ENCODE measurements around the gene KATNAL2. TPM values are rescaled to one million over a fixed set of nuclear protein-coding genes. Genes with fewer than 3 reads are reported as not detected.

The KATNAL2 gene
- total and polyA plus RNA-seq, 11 donors: 0.91 to 5.5 (median 2.0) TPM

- intact Hi-C loops (cut with DNase I): no loop called here
- Histone ChIP-seq H3K9me3 (no peaks in the 10 kb centered on the region), H3K4me1 (no peaks in the 10 kb centered on the region), H3K36me3 (peaks cover 0 to 79% (median 48%) of the 10 kb centered on the region in 9 donors), H3K27ac (no peak overlapping the region), H3K27me3 (no peaks in the 10 kb centered on the region), H3K4me3 (no peak overlapping the region)
- DNase-seq (no peak), ATAC-seq (no peak)
- WGBS, 4 donors: 92 to 97% (median 95%) methylated on average over 2 of the region's 2 CpGs
- TF ChIP-seq POLR2A (IDR thresholded peaks at IDR 0.05): no peak
- no peak for TF ChIP-seq CTCF (IDR thresholded peaks at IDR 0.05)
Observed at GRCh38 chr18:47118981-47119380, 201.6 kb downstream of the KATNAL2 start.

GRCh38 chr18:47120428-47120827 is 203.0 kb downstream of the KATNAL2 start:
- intact Hi-C loops (cut with DNase I): loop anchor here in 1 of 10 donors (5.0 kb wide), 1 partner anchor 72 kb away; no protein-coding TSS in a partner anchor
- Histone ChIP-seq H3K27me3 (no peaks in the 10 kb centered on the region), H3K9me3 (no peaks in the 10 kb centered on the region), H3K4me1 (no peaks in the 10 kb centered on the region), H3K27ac (no peak overlapping the region), H3K36me3 (peaks cover 0 to 68% (median 41%) of the 10 kb centered on the region in 9 donors), H3K4me3 (no peak overlapping the region)
- WGBS, 4 donors: 80 to 91% (median 86%) methylated on average over 4 of the region's 4 CpGs
- ATAC-seq (no peak), DNase-seq (no peak)
- TF ChIP-seq CTCF (IDR thresholded peaks at IDR 0.05) (no peak), POLR2A (IDR thresholded peaks at IDR 0.05) (no peak)

GRCh38 chr18:47121146-47121545 is 203.7 kb downstream of the KATNAL2 start:
- peaks cover 0 to 65% (median 44%) of the 10 kb centered on the region in 9 donors for H3K36me3 ChIP-seq
- no peak for DNase-seq
- intact Hi-C loops (cut with DNase I): loop anchor here in 1 of 10 donors (5.0 kb wide), 1 partner anchor 71 kb away; no protein-coding TSS in a partner anchor

GRCh38 chr18:47141289-47141688 is 223.9 kb downstream of the KATNAL2 start:
- Histone ChIP-seq H3K4me1 (peaks cover 0 to 20% (median 9%) of the 10 kb centered on the region in 12 donors), H3K27ac (no peak overlapping the region), H3K27me3 (no peaks in the 10 kb centered on the region), H3K4me3 (no peak overlapping the region), H3K9me3 (no peaks in the 10 kb centered on the region), H3K36me3 (peaks cover 0 to 8% (median 4%) of the 10 kb centered on the region in 9 donors)
- DNase-seq (no peak), ATAC-seq (no peak)
- intact Hi-C loops (cut with DNase I): loop anchor here in 1 of 10 donors (5.0 kb wide), 1 partner anchor 36 kb away; the partner anchor contains the start of gene IER3IP1
- TF ChIP-seq POLR2A (IDR thresholded peaks at IDR 0.05) (no peak), CTCF (IDR thresholded peaks at IDR 0.05) (no peak)

More at GRCh38 chr18:47121146-47121545, 203.7 kb downstream of the KATNAL2 start:
- H3K4me1 ChIP-seq: no peaks in the 10 kb centered on the region
- no peaks in the 10 kb centered on the region for H3K27me3 ChIP-seq
- H3K9me3 ChIP-seq: no peaks in the 10 kb centered on the region
- no peak overlapping the region for H3K4me3 ChIP-seq
- no peak overlapping the region for H3K27ac ChIP-seq
- ATAC-seq: no peak
- 91 to 98% (median 96%) methylated on average over 3 of the region's 3 CpGs for WGBS, 4 donors
- TF ChIP-seq CTCF (IDR thresholded peaks at IDR 0.05) (no peak), POLR2A (IDR thresholded peaks at IDR 0.05) (no peak)

Data from heart left ventricle (tissue), 16 donors.